Measurements from ENCODE around the gene TUBAL3. TPM values are rescaled to one million over a fixed set of nuclear protein-coding genes. Genes with fewer than 3 reads are reported as not detected.

The TUBAL3 gene
- total RNA-seq, 1 donor from 2014 or later, result not detected

DNA sequence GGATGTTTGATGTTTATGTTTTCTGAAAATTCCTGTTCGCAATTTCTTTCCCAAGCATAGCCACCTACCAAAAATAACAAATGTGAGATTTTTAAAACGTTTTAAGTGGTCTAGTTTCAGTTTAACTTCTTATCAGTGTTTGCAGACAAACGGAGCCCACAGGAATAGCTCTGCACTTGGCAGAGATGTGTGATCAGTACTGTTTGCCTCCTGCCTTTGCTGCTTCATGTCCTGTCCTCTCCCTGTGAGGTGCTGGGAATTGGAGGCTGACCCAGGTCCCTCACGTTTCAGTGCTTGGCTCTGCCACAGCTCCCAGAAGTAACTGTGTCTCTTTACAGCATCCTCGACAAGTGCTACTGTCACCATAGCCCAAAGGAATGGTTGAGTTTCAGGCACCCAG lies 38.7 kb downstream of the TUBAL3 start:
- no peak for DNase-seq (ENCODE audit: low read depth, low spot score)
- H3K4me1 Mint-ChIP-seq, result no peaks in the 10 kb centered on the region
- peaks cover 10% of the 10 kb centered on the region for H3K9me3 Mint-ChIP-seq
- TF ChIP-seq, protein P1, sequence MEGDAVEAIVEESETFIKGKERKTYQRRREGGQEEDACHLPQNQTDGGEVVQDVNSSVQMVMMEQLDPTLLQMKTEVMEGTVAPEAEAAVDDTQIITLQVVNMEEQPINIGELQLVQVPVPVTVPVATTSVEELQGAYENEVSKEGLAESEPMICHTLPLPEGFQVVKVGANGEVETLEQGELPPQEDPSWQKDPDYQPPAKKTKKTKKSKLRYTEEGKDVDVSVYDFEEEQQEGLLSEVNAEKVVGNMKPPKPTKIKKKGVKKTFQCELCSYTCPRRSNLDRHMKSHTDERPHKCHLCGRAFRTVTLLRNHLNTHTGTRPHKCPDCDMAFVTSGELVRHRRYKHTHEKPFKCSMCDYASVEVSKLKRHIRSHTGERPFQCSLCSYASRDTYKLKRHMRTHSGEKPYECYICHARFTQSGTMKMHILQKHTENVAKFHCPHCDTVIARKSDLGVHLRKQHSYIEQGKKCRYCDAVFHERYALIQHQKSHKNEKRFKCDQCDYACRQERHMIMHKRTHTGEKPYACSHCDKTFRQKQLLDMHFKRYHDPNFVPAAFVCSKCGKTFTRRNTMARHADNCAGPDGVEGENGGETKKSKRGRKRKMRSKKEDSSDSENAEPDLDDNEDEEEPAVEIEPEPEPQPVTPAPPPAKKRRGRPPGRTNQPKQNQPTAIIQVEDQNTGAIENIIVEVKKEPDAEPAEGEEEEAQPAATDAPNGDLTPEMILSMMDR (conservative IDR thresholded peaks at IDR 0.05), result no peak
- H3K4me3 Mint-ChIP-seq, result no peak overlapping the region
- H3K36me3 Mint-ChIP-seq (ENCODE audit: low read depth), result peaks cover 6% of the 10 kb centered on the region
- H3K27ac Mint-ChIP-seq (ENCODE audit: unreplicated experiment), result no peak overlapping the region
- H3K27me3 Mint-ChIP-seq (ENCODE audit: low read depth), result peaks cover 42% of the 10 kb centered on the region

DNA sequence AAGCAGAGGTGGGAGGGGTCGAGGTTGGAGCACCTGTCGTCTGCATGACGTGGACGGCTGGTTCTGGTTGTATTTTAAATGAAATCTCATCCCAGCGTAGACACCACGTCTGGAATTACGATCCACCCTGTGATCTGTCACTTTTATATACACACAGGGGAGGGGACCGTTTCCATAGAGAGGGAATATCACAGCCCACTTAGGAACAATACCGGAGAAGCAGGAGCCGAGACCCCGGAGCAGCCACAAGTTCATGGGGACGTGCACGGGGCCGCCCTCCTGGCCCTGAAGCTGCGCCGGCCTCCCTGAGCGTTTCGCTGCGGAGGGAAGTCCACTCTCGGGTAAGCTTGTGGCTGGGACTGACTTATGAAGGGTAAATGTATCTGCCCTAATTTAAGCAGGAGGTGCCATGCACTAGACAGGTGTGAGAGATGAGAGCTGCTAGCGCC lies 39.7 kb downstream of the TUBAL3 start, which contains the start of gene UCN3:
Gene UCN3 (plus strand): TSS at position 77 of the 449 bp plus-strand sequence. CDS start 8,755 bp downstream, outside the sequence.
- H3K36me3 Mint-ChIP-seq (ENCODE audit: low read depth), result no peaks in the 10 kb centered on the region
- H3K27me3 Mint-ChIP-seq (ENCODE audit: low read depth), result peaks cover 46% of the 10 kb centered on the region
- no peak within 1 kb of the TSS for H3K27ac Mint-ChIP-seq (ENCODE audit: unreplicated experiment)
- peaks cover 3% of the 10 kb centered on the region for H3K9me3 Mint-ChIP-seq
- no peaks in the 10 kb centered on the region for H3K4me1 Mint-ChIP-seq
- TF ChIP-seq, protein P1 (conservative IDR thresholded peaks at IDR 0.05), result no peak
- no peak within 1 kb of the TSS for H3K4me3 Mint-ChIP-seq
- DNase-seq (ENCODE audit: low read depth, low spot score), result no peak

DNA sequence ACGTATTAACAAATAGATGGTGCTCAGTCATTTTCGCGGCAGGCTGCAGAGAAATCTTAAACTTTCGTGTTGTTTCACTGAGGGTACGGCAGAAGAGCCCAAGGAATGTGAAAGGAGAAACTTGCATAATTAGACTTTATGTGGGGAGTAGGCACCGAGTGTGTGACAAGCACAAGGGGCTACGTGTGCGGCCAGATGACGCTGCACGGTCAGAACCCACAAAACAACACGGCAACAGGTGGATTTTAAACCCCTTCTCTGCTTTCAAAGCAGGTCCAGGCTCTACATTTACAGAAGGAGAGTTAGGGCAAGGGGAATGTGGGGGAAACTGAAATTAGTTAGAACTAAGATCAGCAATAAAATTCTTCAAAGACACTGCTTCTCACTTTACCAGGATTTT lies 40.3 kb downstream of the TUBAL3 start:
- no peaks in the 10 kb centered on the region for H3K36me3 Mint-ChIP-seq (ENCODE audit: low read depth)
- TF ChIP-seq, protein P1 (conservative IDR thresholded peaks at IDR 0.05), result no peak
- no peak for DNase-seq (ENCODE audit: low read depth, low spot score)
- no peaks in the 10 kb centered on the region for H3K4me1 Mint-ChIP-seq
- no peak overlapping the region for H3K27ac Mint-ChIP-seq (ENCODE audit: unreplicated experiment)
- H3K9me3 Mint-ChIP-seq, result no peaks in the 10 kb centered on the region
- H3K27me3 Mint-ChIP-seq (ENCODE audit: low read depth), result peaks cover 46% of the 10 kb centered on the region
- H3K4me3 Mint-ChIP-seq, result no peak overlapping the region

DNA sequence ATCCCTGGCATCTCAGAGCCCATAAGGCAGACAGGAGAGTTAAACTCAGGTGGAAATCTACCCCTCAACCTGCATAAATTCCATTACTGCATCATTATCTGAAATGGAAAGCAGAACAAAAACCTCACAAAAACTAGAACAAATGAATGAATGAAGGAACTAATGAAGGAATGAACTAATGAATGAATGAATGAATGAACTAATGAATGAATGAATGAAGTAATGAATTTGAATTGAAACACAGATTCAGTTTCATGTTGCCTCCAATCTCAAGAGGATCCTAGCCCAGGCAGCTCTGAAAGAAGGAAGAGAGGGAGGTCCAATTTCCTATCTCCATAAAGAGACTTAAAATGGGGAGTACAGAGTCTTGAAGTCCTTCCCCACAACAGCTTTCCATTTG lies 41.8 kb downstream of the TUBAL3 start:
- Mint-ChIP-seq H3K4me1 (no peaks in the 10 kb centered on the region), H3K36me3 (ENCODE audit: low read depth) (no peaks in the 10 kb centered on the region), H3K4me3 (no peak overlapping the region), H3K27ac (ENCODE audit: unreplicated experiment) (no peak overlapping the region), H3K27me3 (ENCODE audit: low read depth) (peaks cover 43% of the 10 kb centered on the region), H3K9me3 (no peaks in the 10 kb centered on the region)
- TF ChIP-seq, protein P1 (conservative IDR thresholded peaks at IDR 0.05), result no peak
- no peak for DNase-seq (ENCODE audit: low read depth, low spot score)

DNA sequence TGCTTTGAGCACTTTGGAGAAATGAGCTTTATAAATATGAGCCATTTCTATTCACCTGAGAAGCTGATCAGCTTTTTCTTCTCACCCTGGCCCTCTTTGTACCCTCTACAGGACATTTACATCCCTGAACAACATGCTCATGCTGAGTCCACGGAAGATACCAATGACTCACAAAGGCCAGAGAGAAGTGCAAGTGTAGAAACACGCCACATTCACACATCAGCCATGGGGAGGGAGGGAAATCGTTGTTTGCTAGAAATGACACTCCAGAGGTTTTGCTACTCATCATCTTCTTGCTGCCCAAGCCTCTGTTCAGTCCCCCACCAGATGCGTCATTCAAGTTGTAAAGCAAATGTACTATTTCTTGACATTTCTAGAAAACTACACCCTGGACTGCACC lies 42.7 kb downstream of the TUBAL3 start:
- Mint-ChIP-seq H3K9me3 (no peaks in the 10 kb centered on the region), H3K4me1 (no peaks in the 10 kb centered on the region), H3K27ac (ENCODE audit: unreplicated experiment) (no peak overlapping the region), H3K27me3 (ENCODE audit: low read depth) (peaks cover 41% of the 10 kb centered on the region), H3K4me3 (no peak overlapping the region), H3K36me3 (ENCODE audit: low read depth) (peaks cover 3% of the 10 kb centered on the region)
- DNase-seq (ENCODE audit: low read depth, low spot score), result no peak
- TF ChIP-seq, protein P1 (conservative IDR thresholded peaks at IDR 0.05), result no peak
